Thyroid gland (tissue), 4 donors: ENCODE data around the gene TSPAN7. TPM values are rescaled to one million over a fixed set of nuclear protein-coding genes. Genes with fewer than 3 reads are reported as not detected.
A peak's percentile ranks its signal among the peaks of the same experiment; 100 is the strongest.

Source experiments
- DNase-seq, 2 donors: peaks; one replicate each; pipeline ENCODE4 v3.0.0-alpha.2; 2019
- H3K27ac ChIP-seq, 3 donors: fragments of 200-600 bp; sonication (generic); 1 replicate in 2 of 3; 2 replicates in 1 of 3; pipeline ENCODE4 v1.5.1; 2016 to 2019; ENCODE audit warnings: mild to moderate bottlenecking in 1 of 3, moderate library complexity in 1 of 3
- H3K27me3 ChIP-seq: fragments of 200-600 bp; sonication (generic); one replicate; pipeline ENCODE4 v1.5.1; 2019
- H3K36me3 ChIP-seq, 2 donors: fragments of 200-600 bp; sonication (generic); one replicate each; pipeline ENCODE4 v1.5.1; 2016 to 2019
- H3K4me1 ChIP-seq, 2 donors: fragments of 200-600 bp; sonication (generic); one replicate each; pipeline ENCODE4 v1.5.1; 2017 to 2019
- H3K4me3 ChIP-seq, 3 donors: fragments of 200-600 bp; sonication (generic); replicated peaks in 1 of 3; 1 replicate in 2 of 3; 2 replicates in 1 of 3; pipeline ENCODE4 v1.5.1; 2016; ENCODE audit warnings: mild to moderate bottlenecking in 1 of 3
- H3K9me3 ChIP-seq: fragments of 200-600 bp; sonication (generic); one replicate; pipeline ENCODE4 v1.5.1; 2017
- POLR2A ChIP-seq, 2 donors: fragments of 450-650 bp; IDR thresholded peaks; one replicate each; pipeline ENCODE4 v1.6.1; 2017; ENCODE audit warnings: antibody characterized with exemption in 2 of 2, mild to moderate bottlenecking in 2 of 2, moderate library complexity in 1 of 2
- WGBS, 2 donors: methylation state at CpG; one replicate each; pipeline ENCODE4 v1.1.5; 2017; 5-methylcytosine and 5-hydroxymethylcytosine counted together
- intact Hi-C: fragments of 100-400 bp; cut with DNase I; formaldehyde crosslinking; loops from one replicate; pipeline ENCODE4 v1.15.1; 2023
- total RNA-seq, 4 donors: library from RNA; depleted of rRNA; stranded (reverse); fragments of >200 nt; gene quantifications; one replicate each; pipeline ENCODE4 v1.2.3, GENCODE V29; 2016
- TF ChIP-seq, protein P1 (sequence below), 6 experiments: fragments of 200-600 bp in 3 of 6; fragments of 450-650 bp in 3 of 6; sonication (generic) in 3 of 6; IDR thresholded peaks; one replicate each; pipeline ENCODE4 v1.5.1; 2016 to 2019; ENCODE audit warnings: antibody characterized with exemption in 6 of 6, mild to moderate bottlenecking in 2 of 6, inconsistent platforms in 1 of 6, moderate library complexity in 1 of 6

Gene TSPAN7
- total RNA-seq, 4 donors from 2014 or later = 38.1 to 66.2 (median 55.2) TPM

GRCh38 chrX:38516196-38516774 lies 45.1 kb upstream of the TSPAN7 start:
- intact Hi-C loops = no loop called here
- TF ChIP-seq, protein P1, sequence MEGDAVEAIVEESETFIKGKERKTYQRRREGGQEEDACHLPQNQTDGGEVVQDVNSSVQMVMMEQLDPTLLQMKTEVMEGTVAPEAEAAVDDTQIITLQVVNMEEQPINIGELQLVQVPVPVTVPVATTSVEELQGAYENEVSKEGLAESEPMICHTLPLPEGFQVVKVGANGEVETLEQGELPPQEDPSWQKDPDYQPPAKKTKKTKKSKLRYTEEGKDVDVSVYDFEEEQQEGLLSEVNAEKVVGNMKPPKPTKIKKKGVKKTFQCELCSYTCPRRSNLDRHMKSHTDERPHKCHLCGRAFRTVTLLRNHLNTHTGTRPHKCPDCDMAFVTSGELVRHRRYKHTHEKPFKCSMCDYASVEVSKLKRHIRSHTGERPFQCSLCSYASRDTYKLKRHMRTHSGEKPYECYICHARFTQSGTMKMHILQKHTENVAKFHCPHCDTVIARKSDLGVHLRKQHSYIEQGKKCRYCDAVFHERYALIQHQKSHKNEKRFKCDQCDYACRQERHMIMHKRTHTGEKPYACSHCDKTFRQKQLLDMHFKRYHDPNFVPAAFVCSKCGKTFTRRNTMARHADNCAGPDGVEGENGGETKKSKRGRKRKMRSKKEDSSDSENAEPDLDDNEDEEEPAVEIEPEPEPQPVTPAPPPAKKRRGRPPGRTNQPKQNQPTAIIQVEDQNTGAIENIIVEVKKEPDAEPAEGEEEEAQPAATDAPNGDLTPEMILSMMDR (IDR thresholded peaks at IDR 0.05) = no peak
- TF ChIP-seq POLR2A (IDR thresholded peaks at IDR 0.05) = no peak
- no peaks in the 10 kb centered on the region for H3K36me3 ChIP-seq
- no peak overlapping the region for H3K27ac ChIP-seq
- no peaks in the 10 kb centered on the region for H3K27me3 ChIP-seq
- DNase-seq = no peak
- no peaks in the 10 kb centered on the region for H3K4me1 ChIP-seq
- WGBS, 2 donors = 78 to 90% methylated on average over 2 of the region's 2 CpGs
- no peak overlapping the region for H3K4me3 ChIP-seq
- H3K9me3 ChIP-seq = no peaks in the 10 kb centered on the region

- Histone ChIP-seq H3K9me3 (no peaks in the 10 kb centered on the region), H3K27me3 (no peaks in the 10 kb centered on the region), H3K4me3 (no peak overlapping the region), H3K27ac (no peak overlapping the region), H3K4me1 (no peaks in the 10 kb centered on the region), H3K36me3 (no peaks in the 10 kb centered on the region)
- 92 to 95% methylated on average over 6 of the region's 6 CpGs for WGBS, 2 donors
- intact Hi-C loops = no loop called here
- TF ChIP-seq POLR2A (IDR thresholded peaks at IDR 0.05) = no peak
- TF ChIP-seq, protein P1 (IDR thresholded peaks at IDR 0.05) = no peak
- DNase-seq = no peak
Observed at GRCh38 chrX:38519651-38520050, 41.7 kb upstream of the TSPAN7 start.

- Histone ChIP-seq H3K36me3 (no peaks in the 10 kb centered on the region), H3K27me3 (no peaks in the 10 kb centered on the region), H3K9me3 (no peaks in the 10 kb centered on the region), H3K27ac (no peak overlapping the region), H3K4me3 (no peak overlapping the region), H3K4me1 (no peaks in the 10 kb centered on the region)
- WGBS, 2 donors = 46 to 58% methylated on average over 1 to 2 of the region's 2 CpGs
- intact Hi-C loops = no loop called here
- TF ChIP-seq, protein P1 (IDR thresholded peaks at IDR 0.05) = no peak
- TF ChIP-seq POLR2A (IDR thresholded peaks at IDR 0.05) = no peak
- no peak for DNase-seq
Observed at GRCh38 chrX:38538134-38538533, 23.2 kb upstream of the TSPAN7 start.

GRCh38 chrX:38539748-38540147 lies 21.6 kb upstream of the TSPAN7 start:
- H3K36me3 ChIP-seq = no peaks in the 10 kb centered on the region
- WGBS, 2 donors = 91 to 100% methylated on average over 1 of the region's 1 CpG

DNA sequence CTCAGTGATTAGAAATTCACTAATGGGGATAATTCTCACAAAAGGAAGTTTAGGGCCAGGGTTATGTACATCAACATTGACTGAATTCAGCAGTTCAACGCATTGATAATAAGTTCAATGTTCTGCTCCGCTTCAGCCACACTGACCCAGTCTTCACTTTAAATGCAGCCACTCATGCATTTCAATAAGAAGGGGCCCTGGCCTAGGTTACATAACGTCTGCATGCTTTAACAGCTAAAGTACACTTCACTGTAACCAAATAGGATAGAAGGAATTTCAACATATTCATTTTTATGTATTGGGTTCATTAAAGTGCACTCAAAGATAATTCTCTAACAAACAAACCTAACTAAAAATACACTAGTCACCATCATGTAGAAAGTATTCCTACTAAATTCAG lies 12.8 kb upstream of the TSPAN7 start:
- Histone ChIP-seq H3K27me3 (no peaks in the 10 kb centered on the region), H3K4me3 (no peak overlapping the region), H3K36me3 (no peaks in the 10 kb centered on the region), H3K4me1 (no peaks in the 10 kb centered on the region), H3K27ac (no peak overlapping the region), H3K9me3 (no peaks in the 10 kb centered on the region)
- intact Hi-C loops = no loop called here
- 34 to 44% methylated on average over 3 of the region's 3 CpGs for WGBS, 2 donors
- peak; percentile 3 to 10 for DNase-seq
- TF ChIP-seq, protein P1 (IDR thresholded peaks at IDR 0.05) = no peak
- TF ChIP-seq POLR2A (IDR thresholded peaks at IDR 0.05) = no peak

More at GRCh38 chrX:38539748-38540147, 21.6 kb upstream of the TSPAN7 start:
- TF ChIP-seq, protein P1 (IDR thresholded peaks at IDR 0.05) = no peak
- TF ChIP-seq POLR2A (IDR thresholded peaks at IDR 0.05) = no peak
- H3K4me3 ChIP-seq = no peak overlapping the region
- DNase-seq = no peak
- H3K9me3 ChIP-seq = no peaks in the 10 kb centered on the region
- no peak overlapping the region for H3K27ac ChIP-seq
- no peaks in the 10 kb centered on the region for H3K4me1 ChIP-seq
- no peaks in the 10 kb centered on the region for H3K27me3 ChIP-seq
- intact Hi-C loops = no loop called here
